Activated CD4-positive, alpha-beta T cell treated with anti-CD3 and anti-CD28 coated beads, Interleukin-2, amount 50 U/mL, for 16 hours (primary cell): Measurements from ENCODE around the gene CTNNA3.

Source experiments
- DNase-seq: peaks from one replicate; pipeline ENCODE4 v3.0.0-alpha.2; 2020

Gene CTNNA3

GRCh38 chr10:66786709-66787108 lies 909.3 kb downstream of the CTNNA3 start:
- DNase-seq: no peak

GRCh38 chr10:66784770-66785169 lies 911.2 kb downstream of the CTNNA3 start:
- DNase-seq: no peak

GRCh38 chr10:66783316-66783715 lies 912.7 kb downstream of the CTNNA3 start:
- DNase-seq: no peak

GRCh38 chr10:66782776-66783175 lies 913.2 kb downstream of the CTNNA3 start:
- DNase-seq: no peak

GRCh38 chr10:66782144-66782543 lies 913.9 kb downstream of the CTNNA3 start:
- no peak for DNase-seq

GRCh38 chr10:66780796-66781195 lies 915.2 kb downstream of the CTNNA3 start:
- DNase-seq: no peak

GRCh38 chr10:66778351-66778750 lies 917.6 kb downstream of the CTNNA3 start:
- no peak for DNase-seq

GRCh38 chr10:66777665-66778064 lies 918.3 kb downstream of the CTNNA3 start:
- DNase-seq: no peak

GRCh38 chr10:66773472-66773817 lies 922.5 kb downstream of the CTNNA3 start:
- no peak for DNase-seq

- DNase-seq: no peak
Measured at GRCh38 chr10:66772548-66773471, 923.2 kb downstream of the CTNNA3 start.

- no peak for DNase-seq
Measured at GRCh38 chr10:66767707-66768106, 928.3 kb downstream of the CTNNA3 start.

- DNase-seq: no peak
Measured at GRCh38 chr10:66762218-66762729, 933.7 kb downstream of the CTNNA3 start.

- no peak for DNase-seq
Measured at GRCh38 chr10:66760941-66761340, 935.1 kb downstream of the CTNNA3 start.

GRCh38 chr10:66755474-66755873 lies 940.5 kb downstream of the CTNNA3 start:
- DNase-seq: no peak

GRCh38 chr10:66752714-66753113 lies 943.3 kb downstream of the CTNNA3 start:
- no peak for DNase-seq

GRCh38 chr10:66748217-66748616 lies 947.8 kb downstream of the CTNNA3 start:
- DNase-seq: no peak

GRCh38 chr10:66747451-66747850 lies 948.5 kb downstream of the CTNNA3 start:
- DNase-seq: no peak

- no peak for DNase-seq
Measured at GRCh38 chr10:66746711-66747110, 949.3 kb downstream of the CTNNA3 start.

GRCh38 chr10:66746246-66746645 lies 949.7 kb downstream of the CTNNA3 start:
- DNase-seq: no peak

- DNase-seq: no peak
Measured at GRCh38 chr10:66744915-66745314, 951.1 kb downstream of the CTNNA3 start.

GRCh38 chr10:66737241-66737640 lies 958.8 kb downstream of the CTNNA3 start:
- DNase-seq: no peak

- no peak for DNase-seq
Measured at GRCh38 chr10:66723608-66724400, 972.2 kb downstream of the CTNNA3 start.

- no peak for DNase-seq
Measured at GRCh38 chr10:66719483-66719882, 976.5 kb downstream of the CTNNA3 start.
